GM18526 (cell line): Measurements from ENCODE around the gene PRSS50.

ENCODE experiments used
- POLR2A ChIP-seq: IDR thresholded peaks from 3 replicates; pipeline ENCODE4 v1.6.1; 2011; ENCODE audit not compliant: insufficient read length; ENCODE audit errors: extremely low read depth

PRSS50 gene

DNA sequence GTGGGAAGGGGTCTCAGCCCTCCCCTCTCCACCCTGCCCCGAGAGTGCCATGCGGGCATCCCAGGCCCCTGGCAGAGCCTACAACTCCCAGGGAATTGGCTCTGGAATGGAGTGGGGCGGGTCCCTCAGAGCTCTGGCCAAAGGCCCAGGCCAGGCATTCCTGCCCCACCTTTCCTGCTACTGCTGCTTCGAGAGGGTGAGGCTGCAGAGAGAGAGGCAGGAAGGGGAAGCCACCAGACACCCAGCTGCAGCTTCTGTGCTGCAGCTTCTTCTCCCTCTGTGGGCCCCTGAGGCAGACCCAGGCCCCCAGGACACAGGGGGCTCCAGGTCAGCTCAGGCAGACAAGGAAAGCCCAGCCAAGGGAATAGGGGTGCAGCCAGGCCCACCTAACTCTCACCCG is 26.9 kb downstream of the PRSS50 start:
- no peak for TF ChIP-seq POLR2A

- TF ChIP-seq POLR2A: no peak
Measured at GRCh38 chr3:46685446-46685845, 32.2 kb downstream of the PRSS50 start.

- no peak for TF ChIP-seq POLR2A
Measured at GRCh38 chr3:46684891-46685290, 32.8 kb downstream of the PRSS50 start.

GRCh38 chr3:46682974-46683373 is 34.7 kb downstream of the PRSS50 start:
- TF ChIP-seq POLR2A: no peak

DNA sequence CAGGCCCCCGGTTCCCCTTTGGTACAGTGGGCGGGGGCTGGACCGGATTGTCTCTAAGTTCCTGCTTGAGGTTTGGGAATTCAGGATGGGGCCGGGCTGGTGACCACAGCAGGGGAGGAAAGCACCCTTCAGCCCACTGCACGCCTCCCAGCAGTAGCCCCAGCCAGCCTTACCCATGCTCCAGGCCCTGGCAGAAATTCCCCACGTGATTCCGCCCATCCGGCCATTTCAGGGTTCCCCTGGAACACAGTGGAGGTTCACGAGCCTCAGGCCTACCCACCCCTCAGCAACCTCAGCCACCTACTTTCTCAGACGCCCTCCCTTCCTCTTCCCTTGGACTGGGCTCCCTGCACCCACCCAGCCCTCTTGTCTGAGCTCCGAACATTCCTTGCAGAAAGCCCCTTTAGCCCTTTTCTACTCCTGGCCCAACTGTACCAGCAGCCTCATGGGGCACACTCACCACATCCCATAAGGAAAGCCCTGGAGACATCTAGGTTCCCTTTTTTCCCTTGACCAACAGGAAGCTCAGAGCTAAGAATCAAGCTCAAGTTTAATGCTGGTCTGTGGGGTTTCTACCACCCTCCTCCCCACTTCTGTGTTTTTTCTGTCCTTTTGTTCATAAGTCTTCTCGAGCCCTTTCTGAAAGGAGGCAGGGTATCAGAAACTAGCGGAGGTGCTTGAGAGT is 35.7 kb downstream of the PRSS50 start:
- no peak for TF ChIP-seq POLR2A

DNA sequence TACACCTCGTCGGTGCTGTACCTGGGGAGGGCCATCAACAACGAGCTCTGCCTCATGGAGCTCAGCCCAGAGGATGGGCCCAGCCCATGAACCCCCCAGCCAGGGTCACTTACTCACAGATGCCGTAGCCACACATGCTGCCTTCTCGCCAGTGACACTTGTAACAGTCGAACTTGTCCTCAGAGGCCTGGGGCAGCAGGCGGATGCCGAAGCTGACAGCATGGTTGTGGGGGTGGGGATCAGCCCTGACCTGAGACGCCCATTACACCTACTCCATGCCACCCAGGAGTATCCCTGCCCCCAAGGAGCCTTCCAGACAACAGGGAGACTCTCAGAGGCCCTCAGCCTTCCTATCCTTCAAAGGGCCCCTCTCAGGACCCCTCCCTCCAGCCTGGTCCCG is 36.3 kb downstream of the PRSS50 start:
- no peak for TF ChIP-seq POLR2A

GRCh38 chr3:46680298-46680826 is 37.3 kb downstream of the PRSS50 start:
- TF ChIP-seq POLR2A: no peak

DNA sequence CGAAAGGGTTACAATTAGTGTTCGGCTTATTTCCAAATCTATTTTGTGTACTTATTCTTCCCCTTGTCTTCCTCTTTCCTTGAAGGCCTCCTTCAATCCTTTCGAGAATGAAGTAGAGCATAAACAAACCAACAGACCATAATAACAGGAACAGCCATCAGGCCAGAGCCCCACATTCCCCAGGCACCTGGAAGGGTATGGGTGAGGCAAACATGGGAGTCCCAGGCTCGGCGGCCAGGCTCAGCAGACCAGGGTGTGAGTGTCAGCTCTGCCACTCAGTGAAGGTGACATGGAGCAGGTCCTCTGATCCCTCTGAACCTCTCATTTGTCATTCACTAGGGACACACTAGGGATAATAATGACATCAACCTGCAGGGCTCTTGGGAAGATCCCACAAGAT is 38.0 kb downstream of the PRSS50 start:
- no peak for TF ChIP-seq POLR2A

DNA sequence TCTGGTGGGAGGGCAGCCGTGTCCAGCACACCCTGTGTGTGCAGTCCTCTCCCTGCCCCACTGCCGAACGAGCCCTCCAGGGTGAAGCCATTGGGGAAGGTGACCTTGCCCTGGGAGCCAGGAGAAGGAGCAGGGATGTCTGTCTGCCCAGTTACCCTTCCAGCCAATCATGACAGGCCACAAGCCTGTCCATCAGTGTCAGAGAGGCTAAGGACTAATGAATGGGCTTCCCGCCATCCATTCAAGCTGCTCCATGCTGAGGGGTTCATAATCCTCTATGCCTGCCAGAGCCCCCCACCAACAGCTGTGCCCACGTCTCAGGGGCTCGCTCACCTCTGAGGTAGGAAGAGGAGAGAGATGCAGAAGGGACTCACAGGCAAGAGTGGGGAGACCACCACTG is 39.4 kb downstream of the PRSS50 start:
- TF ChIP-seq POLR2A: no peak

DNA sequence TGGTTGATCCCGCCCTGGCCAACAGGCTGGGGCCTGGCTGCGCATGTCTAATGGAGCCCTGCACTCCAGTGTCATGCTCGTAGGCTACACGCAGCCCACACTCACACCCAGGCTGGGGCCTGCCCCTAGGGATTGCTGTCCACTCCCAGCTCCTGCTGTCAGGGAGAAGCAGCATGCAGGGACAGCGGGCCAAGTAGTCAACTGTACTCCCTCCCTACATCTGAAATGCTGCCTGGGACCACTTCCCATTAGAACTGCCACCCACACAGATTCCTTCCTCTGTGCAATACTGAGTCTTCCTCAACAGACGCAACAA is 40.3 kb downstream of the PRSS50 start:
- TF ChIP-seq POLR2A: no peak

- TF ChIP-seq POLR2A: no peak
Measured at GRCh38 chr3:46676601-46677410, 40.9 kb downstream of the PRSS50 start.

DNA sequence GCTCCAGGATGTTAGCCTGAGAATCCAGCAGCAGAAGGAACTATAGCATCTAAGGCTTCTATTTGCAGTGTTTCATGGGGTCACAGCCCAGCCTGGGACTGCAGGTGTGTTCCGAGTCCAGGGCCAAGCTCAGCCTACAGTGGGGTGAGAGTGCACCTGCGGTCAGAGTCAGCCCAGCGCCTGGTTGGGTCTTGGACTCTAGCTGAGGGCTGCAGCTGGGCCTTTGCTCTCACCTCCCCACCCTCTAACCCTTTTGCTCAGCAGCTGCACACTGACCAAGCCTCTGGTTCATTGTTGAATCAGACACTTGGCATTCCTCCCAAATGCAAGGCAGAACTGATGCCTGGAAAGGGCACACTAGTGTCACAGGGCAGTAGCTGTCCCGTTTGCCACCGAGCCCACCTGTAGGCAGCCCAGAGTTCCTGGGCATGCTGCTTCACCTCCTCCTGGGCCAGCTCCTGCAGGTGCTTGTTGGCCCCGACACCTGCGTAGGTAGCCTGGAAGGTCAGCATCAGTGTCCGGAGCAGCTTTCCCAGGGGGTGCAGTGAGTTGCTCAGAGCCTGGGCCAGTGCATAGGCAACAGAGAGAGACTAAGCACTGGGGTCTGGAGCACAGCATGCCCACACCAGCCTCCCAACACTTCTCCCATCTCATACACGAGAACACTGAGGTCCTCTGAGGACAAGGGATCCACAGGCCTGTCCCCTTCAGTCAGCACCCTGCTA is 41.7 kb downstream of the PRSS50 start:
- no peak for TF ChIP-seq POLR2A

GRCh38 chr3:46675426-46675825 is 42.2 kb downstream of the PRSS50 start:
- no peak for TF ChIP-seq POLR2A

DNA sequence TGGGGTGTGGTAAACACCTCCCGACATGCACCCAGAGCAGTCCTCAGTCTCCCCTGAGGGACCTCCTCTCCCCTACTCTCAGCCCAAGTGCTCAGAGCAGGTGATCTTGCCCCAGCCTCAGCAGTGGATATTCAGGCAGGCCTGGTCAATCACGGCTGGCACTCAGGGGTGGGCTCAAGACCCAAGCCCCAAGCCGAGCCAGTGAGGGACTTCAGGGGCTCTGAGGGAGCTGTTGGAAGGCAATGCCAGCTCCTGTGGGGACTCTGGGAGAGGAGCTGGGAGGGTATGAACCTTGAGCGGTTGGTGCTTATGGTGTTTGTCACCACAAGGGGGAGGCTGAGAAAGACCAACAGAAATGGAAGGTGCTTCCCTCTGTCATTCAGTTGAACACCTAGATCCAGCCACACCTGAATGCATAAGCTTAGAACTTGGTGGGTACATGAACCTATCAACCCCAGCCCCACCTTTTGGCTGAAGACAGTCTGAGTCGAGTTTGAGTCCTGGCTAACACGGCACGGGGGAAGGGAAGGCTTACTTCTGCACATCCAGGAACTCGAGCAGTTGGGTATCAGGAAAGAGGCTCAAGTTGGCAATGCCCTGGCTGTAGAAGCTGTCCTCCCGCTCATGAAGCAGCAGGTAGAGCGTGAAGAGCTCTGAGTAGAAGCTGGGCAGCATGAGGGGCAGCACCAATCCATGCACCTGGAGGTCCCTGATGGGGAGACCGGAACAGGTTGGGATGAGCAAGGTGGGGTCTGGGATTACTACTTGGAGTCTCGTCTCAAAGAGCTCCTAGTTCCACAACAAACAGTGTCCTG is 43.4 kb downstream of the PRSS50 start:
- no peak for TF ChIP-seq POLR2A
